Activated T-helper 17 cell treated with anti-CD3 and anti-CD28 coated beads, Interleukin-2, amount 50 U/mL, for 72 hours (primary cell): Measurements from ENCODE around the gene DISP3. TPM values are rescaled to one million over a fixed set of nuclear protein-coding genes. Genes with fewer than 3 reads are reported as not detected.
A peak's percentile ranks its signal among the peaks of the same experiment; 100 is the strongest.

ENCODE experiments used
- ATAC-seq: fragments of 150-1000 bp; cut with Tn5 transposase; replicated peaks from 2 replicates; pipeline ENCODE4 v1.10.0; 2021; ENCODE audit warnings: mild to moderate bottlenecking, moderate library complexity
- H3K27ac Mint-ChIP-seq: one replicate; pipeline ENCODE4 v1.8.0; 2022; ENCODE audit warnings: mixed read lengths
- H3K27me3 Mint-ChIP-seq: one replicate; pipeline ENCODE4 v1.8.0; 2022; ENCODE audit warnings: mixed read lengths
- H3K36me3 Mint-ChIP-seq: one replicate; pipeline ENCODE4 v1.8.0; 2022; ENCODE audit warnings: low read depth, mild to moderate bottlenecking, mixed read lengths
- H3K4me1 Mint-ChIP-seq: one replicate; pipeline ENCODE4 v1.8.0; 2022; ENCODE audit warnings: mixed read lengths
- H3K4me3 Mint-ChIP-seq: one replicate; pipeline ENCODE4 v1.8.0; 2022; ENCODE audit warnings: mild to moderate bottlenecking, mixed read lengths
- H3K9me3 Mint-ChIP-seq: one replicate; pipeline ENCODE4 v1.8.0; 2022; ENCODE audit warnings: mixed read lengths
- total RNA-seq, 2 donors: library from RNA; stranded (reverse); gene quantifications; one replicate each; pipeline ENCODE4 v1.2.3, GENCODE V29; 2022

The DISP3 gene, protein sequence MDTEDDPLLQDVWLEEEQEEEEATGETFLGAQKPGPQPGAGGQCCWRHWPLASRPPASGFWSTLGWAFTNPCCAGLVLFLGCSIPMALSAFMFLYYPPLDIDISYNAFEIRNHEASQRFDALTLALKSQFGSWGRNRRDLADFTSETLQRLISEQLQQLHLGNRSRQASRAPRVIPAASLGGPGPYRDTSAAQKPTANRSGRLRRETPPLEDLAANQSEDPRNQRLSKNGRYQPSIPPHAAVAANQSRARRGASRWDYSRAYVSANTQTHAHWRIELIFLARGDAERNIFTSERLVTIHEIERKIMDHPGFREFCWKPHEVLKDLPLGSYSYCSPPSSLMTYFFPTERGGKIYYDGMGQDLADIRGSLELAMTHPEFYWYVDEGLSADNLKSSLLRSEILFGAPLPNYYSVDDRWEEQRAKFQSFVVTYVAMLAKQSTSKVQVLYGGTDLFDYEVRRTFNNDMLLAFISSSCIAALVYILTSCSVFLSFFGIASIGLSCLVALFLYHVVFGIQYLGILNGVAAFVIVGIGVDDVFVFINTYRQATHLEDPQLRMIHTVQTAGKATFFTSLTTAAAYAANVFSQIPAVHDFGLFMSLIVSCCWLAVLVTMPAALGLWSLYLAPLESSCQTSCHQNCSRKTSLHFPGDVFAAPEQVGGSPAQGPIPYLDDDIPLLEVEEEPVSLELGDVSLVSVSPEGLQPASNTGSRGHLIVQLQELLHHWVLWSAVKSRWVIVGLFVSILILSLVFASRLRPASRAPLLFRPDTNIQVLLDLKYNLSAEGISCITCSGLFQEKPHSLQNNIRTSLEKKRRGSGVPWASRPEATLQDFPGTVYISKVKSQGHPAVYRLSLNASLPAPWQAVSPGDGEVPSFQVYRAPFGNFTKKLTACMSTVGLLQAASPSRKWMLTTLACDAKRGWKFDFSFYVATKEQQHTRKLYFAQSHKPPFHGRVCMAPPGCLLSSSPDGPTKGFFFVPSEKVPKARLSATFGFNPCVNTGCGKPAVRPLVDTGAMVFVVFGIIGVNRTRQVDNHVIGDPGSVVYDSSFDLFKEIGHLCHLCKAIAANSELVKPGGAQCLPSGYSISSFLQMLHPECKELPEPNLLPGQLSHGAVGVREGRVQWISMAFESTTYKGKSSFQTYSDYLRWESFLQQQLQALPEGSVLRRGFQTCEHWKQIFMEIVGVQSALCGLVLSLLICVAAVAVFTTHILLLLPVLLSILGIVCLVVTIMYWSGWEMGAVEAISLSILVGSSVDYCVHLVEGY (N-terminal part only)
- total RNA-seq, result 1 to 10 TPM in 1 of 2 donors, under 1 TPM in 1; 0.56 to 1.8 TPM

DNA sequence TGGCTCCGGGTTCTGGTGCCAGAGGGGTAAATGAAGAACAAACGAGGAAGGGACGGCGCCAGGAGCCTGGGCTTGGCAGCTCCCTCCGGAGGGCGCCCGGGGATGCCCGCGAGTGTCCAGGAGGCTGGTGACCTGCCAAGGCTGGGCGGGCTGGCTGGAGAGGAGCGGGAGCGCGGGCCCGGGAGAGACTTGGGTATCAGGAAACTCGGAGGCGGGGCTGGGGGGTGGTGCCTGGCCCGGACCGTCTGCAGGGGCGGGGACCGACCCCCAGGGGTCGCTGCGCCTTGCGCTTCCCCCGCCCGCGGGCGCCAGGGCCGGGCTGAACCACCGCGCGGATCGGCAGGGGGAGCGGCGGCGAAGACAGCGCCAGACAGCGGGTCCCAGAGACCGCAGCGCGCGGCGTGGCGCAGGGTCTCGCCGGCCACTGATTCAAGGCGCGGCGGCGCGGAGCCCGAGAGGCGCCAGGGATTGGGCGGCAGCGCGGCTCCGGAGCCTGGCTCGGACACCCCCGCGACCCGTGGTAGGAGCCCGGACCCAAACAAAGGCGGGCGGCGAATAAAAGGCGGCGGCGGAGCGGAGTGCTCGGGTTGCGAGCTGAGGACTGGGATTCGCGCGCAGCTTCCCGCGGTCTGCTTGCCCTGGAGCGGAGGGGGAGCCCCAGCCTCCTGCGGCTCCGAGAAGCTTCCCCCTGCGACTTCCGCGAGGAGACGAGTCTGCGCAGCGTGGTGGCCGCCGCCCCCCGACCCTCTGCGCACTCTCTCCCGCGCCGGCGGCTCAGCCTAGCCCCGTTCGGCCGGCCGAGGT, at the start of gene DISP3:
DISP3 (plus strand) TSS at position 585 of the 804 bp plus-strand sequence. CDS start 21,838 bp downstream, outside the sequence.
- Mint-ChIP-seq H3K9me3 (no peaks in the 10 kb centered on the region), H3K4me3 (peak within 1 kb of the TSS; percentile 53), H3K36me3 (no peaks in the 10 kb centered on the region), H3K27me3 (peaks cover 38% of the 10 kb centered on the region), H3K27ac (no peak within 1 kb of the TSS), H3K4me1 (peaks cover 11% of the 10 kb centered on the region)
- peak; percentile 82 for ATAC-seq

DNA sequence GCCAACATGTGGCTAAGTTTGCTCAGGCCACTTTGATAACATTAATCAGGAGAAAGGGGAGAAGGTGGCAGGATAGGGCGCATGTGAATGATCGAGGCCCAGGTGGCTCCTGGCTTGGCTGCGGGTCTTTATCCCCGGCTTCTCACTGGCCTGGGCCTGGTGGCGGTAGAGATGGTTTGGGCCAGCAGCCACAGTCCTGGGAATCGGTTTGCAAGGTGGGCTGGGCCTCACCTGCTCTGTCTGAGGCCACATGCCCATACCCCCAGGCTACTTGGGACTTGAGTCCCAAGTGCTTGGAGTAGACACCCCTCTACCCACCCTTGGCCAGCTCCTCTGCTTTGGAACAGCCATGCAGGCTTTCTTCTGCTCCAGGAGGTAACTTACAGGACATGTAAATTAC, 49.7 kb upstream of the DISP3 start:
- H3K27ac Mint-ChIP-seq, result no peak overlapping the region
- H3K36me3 Mint-ChIP-seq, result no peaks in the 10 kb centered on the region
- no peaks in the 10 kb centered on the region for H3K9me3 Mint-ChIP-seq
- ATAC-seq, result no peak
- H3K4me1 Mint-ChIP-seq, result peaks cover 5% of the 10 kb centered on the region
- no peak overlapping the region for H3K4me3 Mint-ChIP-seq
- peaks cover 5% of the 10 kb centered on the region for H3K27me3 Mint-ChIP-seq

DNA sequence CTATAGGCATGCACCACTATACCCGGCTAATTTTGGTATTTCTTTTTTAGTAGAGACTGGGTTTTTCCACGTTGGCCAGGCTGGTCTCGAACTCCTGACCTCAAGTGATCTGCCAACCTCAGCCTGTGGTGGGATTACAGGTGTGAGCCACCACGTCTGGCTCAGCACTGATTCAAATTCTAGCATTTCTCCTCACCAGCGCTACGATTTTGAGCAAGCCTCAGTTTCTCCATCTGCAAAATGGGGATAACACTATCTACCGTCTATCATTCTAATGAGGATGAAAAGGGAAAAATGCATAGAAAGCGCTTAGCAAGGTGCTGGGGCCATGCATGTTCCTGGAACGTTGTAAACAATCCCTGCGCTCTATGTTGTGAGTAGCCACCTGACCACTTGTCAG, 49.0 kb upstream of the DISP3 start:
- ATAC-seq, result no peak
- Mint-ChIP-seq H3K9me3 (no peaks in the 10 kb centered on the region), H3K4me1 (peaks cover 5% of the 10 kb centered on the region), H3K27ac (no peak overlapping the region), H3K27me3 (peaks cover 5% of the 10 kb centered on the region), H3K4me3 (no peak overlapping the region), H3K36me3 (no peaks in the 10 kb centered on the region)

DNA sequence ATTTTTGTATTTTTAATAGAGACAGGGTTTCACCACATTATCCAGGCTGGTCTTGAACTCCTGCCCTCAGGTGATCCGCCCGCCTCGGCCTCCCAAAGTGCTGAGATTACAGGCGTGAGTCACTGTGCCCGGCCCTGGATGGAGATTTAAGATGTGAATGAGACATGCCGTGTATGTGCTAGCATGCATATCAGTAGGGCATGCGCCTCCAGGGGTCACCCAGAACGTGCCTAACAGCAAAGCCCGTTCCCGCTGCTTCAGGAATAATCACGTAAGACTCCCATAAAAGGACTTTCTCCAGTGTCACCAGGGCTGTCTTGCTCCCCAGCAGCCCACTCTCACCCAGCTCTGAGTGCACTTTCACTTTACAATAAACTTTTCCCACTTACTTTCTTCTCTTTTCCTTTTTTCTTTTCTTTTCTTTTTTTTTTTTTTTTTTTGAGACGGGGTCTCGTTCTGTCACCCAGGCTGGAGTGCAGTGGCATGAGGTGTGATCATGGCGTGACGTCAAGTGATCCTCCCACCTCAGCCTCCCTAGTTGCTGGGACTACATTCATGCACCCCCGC, 46.9 kb upstream of the DISP3 start:
- H3K9me3 Mint-ChIP-seq, result no peaks in the 10 kb centered on the region
- peaks cover 9% of the 10 kb centered on the region for H3K27me3 Mint-ChIP-seq
- H3K4me1 Mint-ChIP-seq, result peaks cover 8% of the 10 kb centered on the region
- no peak overlapping the region for H3K4me3 Mint-ChIP-seq
- no peaks in the 10 kb centered on the region for H3K36me3 Mint-ChIP-seq
- no peak overlapping the region for H3K27ac Mint-ChIP-seq
- ATAC-seq, result no peak

DNA sequence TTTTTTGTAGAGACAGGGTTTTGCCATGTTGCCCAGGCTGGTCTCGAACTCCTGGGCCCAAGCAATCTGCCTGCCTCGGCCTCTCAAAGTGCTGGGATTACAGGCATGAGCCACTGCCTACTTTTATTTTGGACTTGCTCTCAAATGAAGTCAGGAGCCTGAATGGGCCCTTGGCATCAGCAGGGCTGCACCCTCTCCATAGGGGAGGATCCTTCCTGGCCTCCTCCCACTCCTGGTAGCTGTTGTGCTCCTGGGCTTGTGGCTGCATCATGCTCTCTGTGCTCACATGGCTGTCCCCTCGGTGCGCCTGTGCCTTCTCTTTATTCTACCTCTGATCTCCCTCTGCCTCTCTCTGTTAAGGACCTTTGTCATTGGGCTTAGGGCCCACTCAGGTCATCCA, 46.4 kb upstream of the DISP3 start:
- H3K4me1 Mint-ChIP-seq, result peaks cover 8% of the 10 kb centered on the region
- no peaks in the 10 kb centered on the region for H3K9me3 Mint-ChIP-seq
- H3K36me3 Mint-ChIP-seq, result no peaks in the 10 kb centered on the region
- no peak for ATAC-seq
- H3K27ac Mint-ChIP-seq, result no peak overlapping the region
- H3K27me3 Mint-ChIP-seq, result peaks cover 9% of the 10 kb centered on the region
- H3K4me3 Mint-ChIP-seq, result no peak overlapping the region

DNA sequence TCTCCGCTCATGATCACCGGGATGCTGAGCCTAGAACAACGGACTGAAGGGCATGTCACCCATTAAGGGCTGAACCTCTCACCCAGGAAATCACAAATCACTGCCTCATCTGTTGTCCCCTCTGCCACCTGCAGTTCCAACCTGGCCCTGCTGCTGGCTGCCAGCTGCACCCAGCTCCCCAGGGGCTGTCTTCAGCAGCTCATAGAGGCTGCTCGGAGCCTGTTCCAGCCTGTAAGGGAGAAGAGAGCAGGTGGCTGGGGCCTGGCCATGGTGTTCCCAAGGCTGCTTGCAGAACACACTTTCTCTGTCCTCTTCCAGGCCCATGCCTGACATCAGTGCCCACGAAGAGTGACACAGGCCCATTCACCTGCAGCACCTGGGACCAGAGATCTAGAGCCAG, 44.5 kb upstream of the DISP3 start:
- ATAC-seq, result no peak
- Mint-ChIP-seq H3K4me1 (peaks cover 8% of the 10 kb centered on the region), H3K9me3 (no peaks in the 10 kb centered on the region), H3K27me3 (peaks cover 9% of the 10 kb centered on the region), H3K36me3 (no peaks in the 10 kb centered on the region), H3K4me3 (no peak overlapping the region), H3K27ac (no peak overlapping the region)

DNA sequence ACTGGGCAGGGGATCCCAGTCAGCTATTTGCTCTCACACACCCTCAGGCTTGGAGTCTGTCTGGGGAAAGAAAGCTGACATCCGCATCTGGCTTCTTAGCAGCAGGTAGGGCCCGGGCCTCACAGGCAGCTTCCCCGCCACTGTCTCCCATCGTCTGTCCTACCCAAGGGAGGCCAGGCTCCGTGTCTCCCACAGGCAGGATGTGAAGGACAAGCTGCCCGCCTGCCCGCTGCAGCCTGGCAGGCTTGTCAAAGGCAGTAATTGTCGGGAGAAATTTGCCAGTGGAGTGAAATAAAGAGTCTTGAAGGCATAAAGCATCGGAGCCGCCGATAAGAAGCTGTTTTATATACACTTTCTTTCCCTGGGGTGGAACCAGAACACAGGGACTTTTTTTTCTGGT, 44.0 kb upstream of the DISP3 start:
- H3K36me3 Mint-ChIP-seq, result no peaks in the 10 kb centered on the region
- H3K4me3 Mint-ChIP-seq, result no peak overlapping the region
- H3K4me1 Mint-ChIP-seq, result peaks cover 8% of the 10 kb centered on the region
- H3K27ac Mint-ChIP-seq, result no peak overlapping the region
- no peaks in the 10 kb centered on the region for H3K9me3 Mint-ChIP-seq
- no peak for ATAC-seq
- H3K27me3 Mint-ChIP-seq, result peaks cover 9% of the 10 kb centered on the region

DNA sequence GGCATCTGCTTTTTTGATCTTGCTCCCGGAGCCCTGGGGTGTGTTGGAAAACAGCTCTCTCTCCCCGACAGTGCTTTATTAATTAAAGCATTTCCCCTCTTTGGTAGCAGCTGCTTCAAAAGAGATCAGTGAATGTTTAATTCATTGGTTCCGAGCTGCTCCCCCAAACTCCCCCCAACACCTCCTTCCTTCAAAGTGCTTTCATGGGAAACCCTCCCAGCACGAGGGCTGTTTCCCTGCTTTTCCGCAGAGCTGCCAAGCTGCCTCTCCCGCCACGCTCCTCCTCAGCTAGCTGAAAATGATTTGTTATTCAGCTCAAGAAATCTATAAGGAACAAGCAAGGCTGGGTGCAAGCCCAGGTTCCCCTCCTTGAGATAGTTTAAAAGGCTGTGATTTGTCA, 40.0 kb upstream of the DISP3 start:
- no peak for ATAC-seq
- peaks cover 8% of the 10 kb centered on the region for H3K4me1 Mint-ChIP-seq
- no peak overlapping the region for H3K4me3 Mint-ChIP-seq
- peaks cover 14% of the 10 kb centered on the region for H3K27me3 Mint-ChIP-seq
- H3K27ac Mint-ChIP-seq, result no peak overlapping the region
- H3K9me3 Mint-ChIP-seq, result no peaks in the 10 kb centered on the region
- H3K36me3 Mint-ChIP-seq, result no peaks in the 10 kb centered on the region

DNA sequence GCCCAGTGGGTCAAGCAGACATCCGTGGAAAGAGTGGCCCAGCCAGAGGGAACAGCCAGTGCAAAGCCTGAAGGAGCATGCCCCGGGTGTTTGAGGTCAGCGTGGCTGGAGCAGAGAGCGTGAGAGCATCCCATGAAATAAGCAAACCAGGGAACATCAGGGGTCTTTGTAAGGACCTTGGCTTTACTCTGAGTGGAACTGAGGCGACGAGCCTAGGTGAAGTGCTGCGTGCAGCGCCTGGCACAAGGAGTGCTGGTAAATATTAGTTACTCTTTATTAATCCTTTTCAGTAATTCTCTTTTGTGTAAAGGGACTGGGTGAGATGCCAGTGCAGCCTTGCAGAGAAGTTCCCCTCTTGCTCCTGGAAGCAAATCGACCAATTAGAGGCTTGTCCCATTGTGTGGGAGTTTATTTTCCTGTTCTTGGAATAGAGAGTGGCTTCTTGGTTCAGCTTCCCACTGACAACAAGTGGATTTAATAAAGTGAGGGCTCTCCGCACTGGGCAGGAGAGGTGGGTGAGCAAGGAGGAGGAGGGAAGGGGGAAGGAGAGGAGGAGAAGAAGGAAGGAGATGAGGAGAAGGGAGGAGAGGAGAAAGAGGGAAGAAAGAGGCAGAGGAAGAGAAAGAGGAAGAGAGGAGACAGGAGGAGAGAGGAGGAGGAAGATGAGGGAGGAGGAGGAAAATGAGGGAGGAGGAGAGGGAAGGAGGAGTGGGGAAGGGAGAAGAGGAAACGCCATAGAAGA, 37.6 kb upstream of the DISP3 start:
- H3K9me3 Mint-ChIP-seq, result no peaks in the 10 kb centered on the region
- ATAC-seq, result no peak

DNA sequence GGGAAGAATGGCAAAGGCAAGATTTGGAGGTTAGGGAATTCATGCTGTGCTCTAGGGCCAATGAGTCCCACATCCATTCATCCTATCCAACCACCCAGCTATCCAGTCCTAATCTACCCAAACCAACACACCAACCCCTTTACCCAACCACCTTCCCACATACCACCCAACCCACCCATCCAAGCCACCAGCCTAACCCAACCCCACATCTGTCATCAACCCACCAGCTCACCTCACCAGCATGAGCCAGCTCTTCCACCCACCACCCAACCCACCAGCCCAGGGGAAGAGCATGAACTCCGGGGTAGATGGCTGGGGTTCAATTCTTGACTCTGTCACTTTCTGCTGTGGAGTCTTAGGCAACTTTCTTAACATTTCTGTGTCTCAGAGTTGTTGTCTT, 35.9 kb upstream of the DISP3 start:
- Mint-ChIP-seq H3K36me3 (no peaks in the 10 kb centered on the region), H3K27ac (no peak overlapping the region)

More for the DNA sequence above, 37.6 kb upstream of the DISP3 start:
- peaks cover 2% of the 10 kb centered on the region for H3K4me1 Mint-ChIP-seq
- peaks cover 22% of the 10 kb centered on the region for H3K27me3 Mint-ChIP-seq
- no peak overlapping the region for H3K27ac Mint-ChIP-seq
- no peak overlapping the region for H3K4me3 Mint-ChIP-seq
- no peaks in the 10 kb centered on the region for H3K36me3 Mint-ChIP-seq

DNA sequence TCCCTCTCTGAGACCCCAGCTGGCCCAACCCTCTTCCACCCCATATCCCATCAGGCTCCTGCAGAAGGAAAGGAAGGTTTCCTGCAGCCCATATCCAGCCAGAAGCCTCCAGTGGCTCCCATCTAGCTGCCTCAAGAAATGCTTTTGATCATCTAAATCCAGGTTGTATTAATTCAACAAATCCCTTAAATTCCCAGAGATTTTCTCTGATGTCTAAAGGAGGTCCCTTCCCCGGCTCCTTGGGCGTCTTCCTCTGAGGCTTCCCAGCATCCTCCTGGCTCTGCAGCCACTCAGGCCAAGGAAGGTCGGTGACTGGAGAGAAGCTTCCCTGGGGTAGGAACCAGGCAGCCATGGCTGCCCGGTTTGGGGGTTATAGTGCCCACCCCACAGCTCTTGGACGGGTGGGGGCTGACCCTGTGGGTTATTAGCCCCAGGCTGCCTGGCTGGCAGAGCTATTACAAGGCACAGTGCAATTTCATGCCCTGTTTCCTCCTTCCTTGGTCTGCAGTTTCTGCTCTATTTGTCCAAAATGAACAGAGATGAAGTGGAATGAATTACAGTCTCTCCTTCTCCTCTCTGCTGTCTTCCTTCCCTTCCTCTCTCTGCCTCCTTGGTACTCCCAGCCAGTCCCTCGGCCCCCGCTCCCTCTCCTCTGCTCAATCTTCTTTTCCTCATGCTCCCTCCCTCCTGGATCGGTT, 34.8 kb upstream of the DISP3 start:
- ATAC-seq, result no peak
- Mint-ChIP-seq H3K9me3 (no peaks in the 10 kb centered on the region), H3K4me3 (no peak overlapping the region), H3K27me3 (peaks cover 22% of the 10 kb centered on the region), H3K36me3 (no peaks in the 10 kb centered on the region), H3K4me1 (no peaks in the 10 kb centered on the region), H3K27ac (no peak overlapping the region)

More for the DNA sequence above, 35.9 kb upstream of the DISP3 start:
- no peak overlapping the region for H3K4me3 Mint-ChIP-seq
- H3K4me1 Mint-ChIP-seq, result no peaks in the 10 kb centered on the region
- no peak for ATAC-seq
- H3K27me3 Mint-ChIP-seq, result peaks cover 22% of the 10 kb centered on the region
- no peaks in the 10 kb centered on the region for H3K9me3 Mint-ChIP-seq

DNA sequence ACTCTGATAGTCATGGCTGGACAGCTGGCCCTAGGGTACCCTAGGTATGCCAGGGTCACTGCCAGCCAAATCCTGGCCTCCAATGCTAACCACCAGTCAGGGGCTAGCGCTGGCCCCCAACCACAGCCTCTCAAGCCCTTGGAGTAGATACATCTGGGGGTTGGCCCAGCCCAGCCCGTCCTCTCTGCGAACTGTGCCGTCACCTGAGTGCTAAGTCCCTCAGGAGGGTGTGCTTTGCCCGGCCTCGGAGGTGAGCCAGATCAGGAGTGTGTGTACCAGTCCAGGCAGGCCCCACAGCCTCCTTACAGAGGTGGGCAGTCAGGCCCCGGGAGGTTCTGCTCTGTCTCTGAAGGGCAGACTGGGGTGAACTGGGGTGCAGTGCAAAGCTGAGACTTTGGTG, 34.0 kb upstream of the DISP3 start:
- no peaks in the 10 kb centered on the region for H3K4me1 Mint-ChIP-seq
- no peak overlapping the region for H3K4me3 Mint-ChIP-seq
- H3K27me3 Mint-ChIP-seq, result peaks cover 23% of the 10 kb centered on the region
- ATAC-seq, result no peak
- H3K9me3 Mint-ChIP-seq, result no peaks in the 10 kb centered on the region
- no peaks in the 10 kb centered on the region for H3K36me3 Mint-ChIP-seq
- no peak overlapping the region for H3K27ac Mint-ChIP-seq
